NOMO-1 treated with dmso at 0.1 percent for 144 hours (cell line): Measurements from ENCODE around the gene ZNF480.
"Not testable (repeated sequence)": the region's sequence is repeated elsewhere in the genome, so short reads cannot be mapped to it uniquely, and the experiment has no call there.

Experiments used
- DNase-seq: peaks from one replicate; lab custom pipeline; 2025; ENCODE audit not compliant: unreplicated experiment; lab: John Stamatoyannopoulos, UW

ZNF480 gene

DNA sequence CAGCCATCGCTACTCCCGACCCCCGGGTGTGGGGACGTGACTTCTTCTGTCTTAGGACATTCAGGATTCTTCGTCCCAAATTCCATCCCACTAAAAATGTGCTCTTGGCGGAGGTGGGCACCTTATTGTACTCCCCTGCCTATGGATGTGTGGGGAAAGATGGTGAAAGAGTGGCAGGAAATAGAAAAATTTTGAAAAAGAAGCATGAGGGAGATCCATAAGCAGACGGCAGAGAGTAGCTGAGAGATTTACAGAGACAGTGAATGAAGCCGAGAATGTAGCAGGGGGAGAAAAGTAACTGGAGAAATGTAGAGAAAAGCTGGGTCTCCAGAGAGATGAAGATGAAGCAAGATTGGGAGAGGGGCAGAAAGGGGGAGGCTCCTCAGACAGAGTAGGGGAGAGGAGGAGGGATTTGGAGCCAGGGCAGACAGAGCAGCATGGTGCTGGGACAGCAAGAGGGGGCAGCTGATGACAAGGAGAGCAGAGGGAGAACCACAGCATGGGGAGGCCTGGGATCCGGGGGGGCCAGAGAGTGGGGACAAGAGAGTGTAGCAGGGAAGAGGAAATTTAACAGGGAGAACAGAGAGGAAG lies 39.9 kb downstream of the ZNF480 start:
- DNase-seq = no peak

DNA sequence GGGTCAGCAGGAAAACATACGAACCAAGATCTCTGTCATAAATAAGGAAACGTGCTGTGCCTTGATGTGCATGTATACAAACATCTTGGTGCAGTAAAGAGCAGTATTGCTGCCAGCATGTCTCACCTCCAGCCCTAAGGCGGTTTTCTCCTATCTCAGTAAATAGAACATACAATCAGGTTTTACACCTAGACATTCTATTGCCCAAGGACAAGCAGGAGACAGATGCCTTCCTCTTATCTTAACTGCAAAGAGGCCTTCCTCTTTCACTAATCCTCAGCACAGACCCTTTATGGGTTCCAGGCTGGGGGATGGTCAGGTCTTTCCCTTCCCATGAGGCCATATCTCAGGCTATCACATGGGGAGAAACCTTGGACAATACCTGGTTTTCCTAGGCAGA lies 42.1 kb downstream of the ZNF480 start:
- DNase-seq = not testable (repeated sequence)

DNA sequence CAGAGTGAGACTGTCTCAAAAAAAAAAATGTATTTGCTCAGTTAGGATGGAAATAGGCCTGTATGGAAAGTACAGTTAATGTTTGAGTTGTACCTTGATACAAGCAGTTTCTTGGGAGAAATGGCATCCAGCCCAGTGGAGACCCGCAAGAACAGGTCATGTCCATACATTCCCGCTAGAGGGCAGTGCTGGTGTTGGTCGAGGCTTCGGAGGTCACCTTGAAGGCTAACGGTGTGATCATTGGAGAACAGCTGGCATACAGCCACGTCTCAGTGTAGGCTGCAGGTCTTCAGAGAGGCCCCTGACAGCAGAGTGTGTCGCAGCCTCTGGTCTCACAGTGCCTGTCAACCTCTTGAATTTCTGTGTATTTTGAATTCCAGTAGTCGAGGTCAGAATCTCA lies 46.6 kb downstream of the ZNF480 start:
- DNase-seq = no peak

DNA sequence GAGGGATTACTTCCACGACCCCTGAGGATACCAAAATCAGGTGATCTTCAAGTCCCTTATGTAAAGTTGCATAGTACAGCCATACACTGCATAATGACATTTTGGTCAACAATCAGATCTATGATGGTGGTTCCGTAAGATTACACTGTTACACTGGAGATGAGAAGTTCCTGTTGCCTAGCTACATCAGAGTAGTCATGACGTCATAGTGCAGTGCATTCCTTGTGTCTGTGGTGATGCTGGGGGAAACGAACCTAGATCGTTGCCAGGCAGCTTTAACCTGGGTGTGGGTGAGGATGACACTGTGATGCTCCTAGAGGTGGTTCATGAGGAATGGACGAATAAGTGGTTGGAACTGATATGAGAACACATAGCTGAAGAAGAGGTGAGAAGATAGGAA lies 48.2 kb downstream of the ZNF480 start:
- DNase-seq = no peak

DNA sequence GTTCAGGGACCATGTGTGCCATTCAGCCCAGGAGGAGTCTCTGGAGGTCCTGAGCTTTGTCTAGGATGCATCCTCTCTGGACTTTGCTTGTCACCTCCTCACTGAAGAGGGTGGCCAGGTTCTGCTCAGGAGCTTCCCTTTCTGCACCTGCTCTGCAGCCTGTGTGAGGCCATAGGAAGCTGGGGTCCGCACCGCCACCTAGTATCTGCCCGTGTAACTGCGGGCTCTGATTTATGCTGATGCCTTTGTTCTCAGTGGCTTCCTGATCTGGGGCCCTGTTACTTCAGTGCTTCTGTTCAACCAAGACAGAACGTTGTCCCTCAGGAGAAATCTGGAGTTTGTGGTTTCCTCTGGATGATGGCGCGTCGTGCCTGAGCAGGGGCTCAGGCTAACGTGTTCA lies 54.5 kb downstream of the ZNF480 start:
- no peak for DNase-seq

DNA sequence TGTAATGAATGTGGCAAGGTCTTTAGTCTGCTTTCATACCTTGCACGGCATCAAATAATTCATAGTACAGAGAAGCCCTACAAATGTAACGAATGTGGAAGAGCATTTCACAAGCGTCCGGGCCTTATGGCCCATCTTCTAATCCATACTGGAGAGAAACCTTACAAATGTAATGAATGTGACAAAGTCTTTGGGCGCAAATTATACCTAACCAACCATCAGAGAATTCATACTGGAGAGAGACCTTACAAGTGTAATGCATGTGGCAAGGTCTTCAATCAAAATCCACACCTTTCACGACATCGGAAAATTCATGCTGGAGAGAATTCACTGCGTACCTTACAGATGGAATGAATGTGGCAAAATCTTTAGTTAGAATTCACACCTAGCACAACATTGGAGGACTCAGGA lies 69.5 kb downstream of the ZNF480 start:
- no peak for DNase-seq

DNA sequence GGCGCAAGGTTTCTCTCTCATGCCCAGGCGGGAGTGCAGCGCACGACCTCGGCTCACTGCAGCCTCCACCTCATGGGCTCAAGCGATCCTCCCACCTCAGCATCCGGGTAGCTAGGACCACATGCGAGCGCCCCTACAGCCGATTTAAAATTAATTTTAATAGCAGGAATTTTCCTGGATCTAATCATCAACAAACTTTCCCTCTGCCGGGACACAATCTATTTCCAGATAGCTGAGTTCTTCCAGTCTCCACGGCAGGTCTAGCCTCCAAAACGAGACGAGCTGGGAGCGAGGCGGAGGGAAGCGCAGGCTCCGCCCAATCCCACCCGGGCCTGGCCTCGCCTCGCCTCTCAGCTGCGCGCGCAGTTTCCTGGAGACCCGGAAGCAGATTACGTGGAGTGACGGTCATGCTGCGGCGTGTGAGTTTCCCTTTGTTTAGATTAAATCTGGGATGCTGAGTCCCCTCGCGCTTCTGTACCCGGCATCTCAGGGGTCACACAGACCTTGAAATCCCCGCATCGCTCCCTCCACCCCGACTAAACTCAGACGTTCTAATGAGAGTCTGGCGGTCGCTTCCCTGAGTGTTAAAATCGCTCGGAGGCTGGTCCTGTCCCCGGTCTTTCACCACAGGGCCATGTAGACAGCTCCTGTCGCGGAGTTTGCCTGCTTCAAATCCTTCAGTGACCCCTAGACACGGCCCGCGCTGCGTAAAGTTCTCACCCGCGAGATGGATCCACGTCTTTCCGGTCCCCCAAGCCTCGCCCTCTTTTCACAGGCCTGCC lies 72.8 kb downstream of the ZNF480 start, which contains the start of gene ZNF880:
Gene ZNF880 (plus strand): TSS at position 365 of the 782 bp plus-strand sequence. CDS start 43 bp downstream, at position 408.
- no peak for DNase-seq

DNA sequence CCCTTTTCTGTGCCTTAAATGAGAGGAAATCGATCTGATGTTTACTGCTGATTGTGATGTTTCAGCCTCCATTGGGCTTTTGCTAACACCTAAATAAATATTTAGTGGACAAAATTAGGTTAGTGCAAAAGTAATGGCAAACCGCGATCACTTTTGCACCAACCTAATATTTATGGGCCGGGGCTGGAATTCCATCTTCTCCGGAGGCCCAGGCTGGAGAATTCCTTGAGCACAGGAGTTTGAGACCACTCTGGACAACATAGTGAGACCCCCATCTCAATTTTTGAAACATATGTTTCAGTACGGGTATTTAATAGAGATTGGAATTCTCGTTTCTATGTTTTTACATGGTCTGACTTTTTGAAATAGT lies 73.4 kb downstream of the ZNF480 start:
- no peak for DNase-seq
